Heart left ventricle (tissue), 16 donors: ENCODE measurements around the gene MYO19. TPM values are rescaled to one million over a fixed set of nuclear protein-coding genes. Genes with fewer than 3 reads are reported as not detected.

Experiments
- ATAC-seq, 4 donors: fragments of 200-7000 bp; cut with Tn5 transposase; one replicate each; pipeline ENCODE4 v1.9.1; 2020 to 2022; ENCODE audit warnings: moderate library complexity in 4 of 4, mild to moderate bottlenecking in 3 of 4, moderate number of reproducible peaks in 1 of 4
- DNase-seq, 5 donors: peaks; one replicate each; pipeline ENCODE4 v3.0.0-alpha.2; 2020
- H3K27ac ChIP-seq, 12 donors: fragments of 200-600 bp; sonication (generic) in 4 of 12; one replicate each; pipeline versions ENCODE4 v1.5.0 to v1.8.0; 2016 to 2022; ENCODE audit warnings: mild to moderate bottlenecking in 2 of 12
- H3K27me3 ChIP-seq, 9 donors: fragments of 200-600 bp; sonication (generic) in 2 of 9; one replicate each; pipeline versions ENCODE4 v1.5.1 to v1.8.0; 2016 to 2022; ENCODE audit warnings: mild to moderate bottlenecking in 3 of 9
- H3K36me3 ChIP-seq, 9 donors: fragments of 200-600 bp; sonication (generic) in 2 of 9; one replicate each; pipeline versions ENCODE4 v1.5.0 to v1.8.0; 2018 to 2022; ENCODE audit warnings: mild to moderate bottlenecking in 2 of 9
- H3K4me1 ChIP-seq, 12 donors: fragments of 200-600 bp; sonication (generic) in 4 of 12; one replicate each; pipeline versions ENCODE4 v1.5.0 to v1.8.0; 2016 to 2022; ENCODE audit warnings: mild to moderate bottlenecking in 3 of 12
- H3K4me3 ChIP-seq, 12 donors: fragments of 200-600 bp; sonication (generic) in 4 of 12; one replicate each; pipeline versions ENCODE4 v1.5.0 to v1.8.0; 2017 to 2022; ENCODE audit warnings: mild to moderate bottlenecking in 9 of 12, moderate library complexity in 4 of 12
- H3K9me3 ChIP-seq, 12 donors: fragments of 200-600 bp; sonication (generic) in 4 of 12; one replicate each; pipeline versions ENCODE4 v1.5.0 to v1.8.0; 2016 to 2022; ENCODE audit warnings: mild to moderate bottlenecking in 1 of 12
- CTCF ChIP-seq, 12 donors: fragments of 200-600 bp; sonication (generic) in 4 of 12; IDR thresholded peaks; one replicate each; pipeline versions ENCODE4 v1.5.0 to v1.8.0; 2018 to 2022; ENCODE audit warnings: antibody characterized with exemption in 12 of 12, mild to moderate bottlenecking in 5 of 12
- POLR2A ChIP-seq, 2 donors: fragments of 450-650 bp; IDR thresholded peaks; one replicate each; pipeline ENCODE4 v1.6.1; 2017; ENCODE audit warnings: antibody characterized with exemption in 2 of 2, mild to moderate bottlenecking in 2 of 2, moderate library complexity in 2 of 2
- WGBS, 4 donors: extraction: QIAGEN DNeasy Blood & Tissue Kit in 2 of 4; methylation state at CpG; one replicate each; pipeline versions ENCODE4 v1.1.5 to v1.1.7; 2013 to 2018; 5-methylcytosine and 5-hydroxymethylcytosine counted together
- intact Hi-C, 10 donors: fragments of 100-400 bp; cut with DNase I; formaldehyde crosslinking; loops; one replicate each; pipeline versions ENCODE4 v1.11.1 to v1.14.2; 2022
- polyA plus RNA-seq, 2 donors: library from polyadenylated mRNA; stranded (reverse); fragments of 200-250 nt; gene quantifications; one replicate each; pipeline ENCODE4 v1.2.3, GENCODE V29; 2013
- total RNA-seq, 9 donors: library from RNA; depleted of rRNA in 2 of 9; stranded (reverse); fragments of >200 nt in 2 of 9; fragmentation: NEBNext Ultra II Directional in 3 of 9; extraction: Animal tissue kit (Norgen Biotek cat#: 25700) in 3 of 9; gene quantifications; one replicate each; pipeline versions ENCODE4 v1.1.0 to v1.2.4, GENCODE V29; 2016 to 2023
- donor health status: ischemic (EF 13 %, LVEDD 7.1; RV severe dilation, severe dysfunction).
- donor health status: healthy with polysubstance abuse.
- donor health status: DM: no; HTN: yes; CAD: no.
- donor health status: DM: no; HTN: no; CAD: no.
- donor health status: ischemic (EF 25% LVEDD 6.9; RV normal size, moderate dysfunction).
- donor health status: ischemic (EF 25% LVEDD 5.7; RV mildly dilated, moderate dysfunction).
- donor health status: healthy.
- donor health status: DM: yes; HTN: yes; CAD: no.
- donor health status: ischemic (EF 35%, LVEDD 5.7; RV mildly dilated, moderate dysfunction).
- donor health status: nonischemic (EF 11% LVEDD 7.7; RV severe dilation, severe dysfunction).
- donor health status: DM: yes; HTN: yes; CAD: no.
- donor health status: PGD.
- donor health status: ischemic (EF 29% LVEDD 5.4; RV normal size, mild dysfunction).
- donor health status: nonischemic (EF 23%, LVEDD 6.1; RV moderate dilation, normal function).

The MYO19 gene
- total and polyA plus RNA-seq, 11 donors: 5.8 to 32.7 (median 12.3) TPM

GRCh38 chr17:36504156-36504545 is 30.5 kb downstream of the MYO19 start:
- ATAC-seq (peak in 2 of 4 donors; percentile 3 to 7), DNase-seq (no peak)
- Histone ChIP-seq H3K36me3 (peaks cover 0 to 95% (median 49%) of the 10 kb centered on the region in 9 donors), H3K27ac (no peak overlapping the region), H3K4me1 (peaks cover 0 to 16% (median 2%) of the 10 kb centered on the region in 12 donors), H3K9me3 (no peaks in the 10 kb centered on the region), H3K27me3 (no peaks in the 10 kb centered on the region), H3K4me3 (no peak overlapping the region)
- no peak for TF ChIP-seq CTCF (IDR thresholded peaks at IDR 0.05)
- no peak for TF ChIP-seq POLR2A (IDR thresholded peaks at IDR 0.05)
- 83 to 97% (median 92%) methylated on average over 4 to 5 of the region's 5 CpGs for WGBS, 4 donors
- intact Hi-C loops: no loop called here

GRCh38 chr17:36503456-36504155 is 31.1 kb downstream of the MYO19 start:
- H3K27ac ChIP-seq: no peak overlapping the region
- TF ChIP-seq CTCF (IDR thresholded peaks at IDR 0.05): no peak
- TF ChIP-seq POLR2A (IDR thresholded peaks at IDR 0.05): no peak
- peaks cover 0 to 20% (median 2%) of the 10 kb centered on the region in 12 donors for H3K4me1 ChIP-seq
- H3K4me3 ChIP-seq: no peak overlapping the region
- peak in 3 of 5 donors; percentile 33 to 52 (median 46) for DNase-seq
- intact Hi-C loops: no loop called here
- H3K36me3 ChIP-seq: peaks cover 0 to 94% (median 54%) of the 10 kb centered on the region in 9 donors
- no peaks in the 10 kb centered on the region for H3K27me3 ChIP-seq
- peak; percentile 62 to 87 (median 85) for ATAC-seq
- no peaks in the 10 kb centered on the region for H3K9me3 ChIP-seq
- 56 to 69% (median 61%) methylated on average over 6 to 7 of the region's 7 CpGs for WGBS, 4 donors

DNA sequence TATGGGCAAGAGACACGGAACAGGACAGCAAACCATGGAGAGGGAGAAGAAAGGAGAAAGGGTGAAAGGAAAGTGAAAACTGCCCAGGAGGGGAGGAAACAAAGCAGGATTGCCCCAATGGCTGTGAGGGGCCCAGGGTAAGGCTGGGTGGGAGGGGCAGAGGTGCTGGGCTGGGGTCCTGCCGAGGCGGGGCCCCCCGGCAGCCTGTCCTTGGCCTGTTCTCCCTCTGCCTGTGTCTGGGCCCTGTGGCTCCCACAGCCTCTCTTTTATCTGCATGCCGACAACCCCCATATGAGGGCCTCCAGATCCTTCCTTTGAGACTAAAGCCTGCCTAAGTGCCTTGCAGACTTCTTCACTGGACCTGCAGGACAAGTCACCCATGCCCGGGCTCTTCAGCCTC is 32.7 kb downstream of the MYO19 start:
- DNase-seq (no peak), ATAC-seq (no peak)
- Histone ChIP-seq H3K4me3 (no peak overlapping the region), H3K27ac (no peak overlapping the region), H3K36me3 (peaks cover 0 to 93% (median 60%) of the 10 kb centered on the region in 9 donors), H3K9me3 (no peaks in the 10 kb centered on the region), H3K4me1 (peaks cover 0 to 28% (median 5%) of the 10 kb centered on the region in 12 donors), H3K27me3 (no peaks in the 10 kb centered on the region)
- intact Hi-C loops: no loop called here
- no peak for TF ChIP-seq CTCF (IDR thresholded peaks at IDR 0.05)
- TF ChIP-seq POLR2A (IDR thresholded peaks at IDR 0.05): no peak
- WGBS, 4 donors: 88 to 94% (median 91%) methylated on average over 6 of the region's 6 CpGs

DNA sequence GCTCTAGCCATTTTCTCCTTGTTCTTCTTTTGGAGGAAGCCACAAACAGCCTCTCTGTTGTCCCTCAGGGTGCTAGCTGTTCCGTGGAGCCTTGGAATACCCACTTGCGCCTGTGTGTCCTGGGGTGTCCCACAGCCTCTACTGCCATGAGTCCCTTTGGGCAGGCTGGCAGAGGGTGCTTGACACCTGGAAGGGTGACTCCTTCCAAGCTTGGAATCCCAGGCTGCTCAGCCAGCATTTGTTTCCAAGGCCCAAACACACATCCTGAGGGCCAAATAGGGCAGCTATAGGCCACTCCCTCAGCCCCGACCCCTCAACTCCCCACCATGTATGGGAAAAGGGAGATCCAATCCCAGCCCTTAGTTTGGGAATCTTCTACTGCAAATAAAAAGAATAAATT is 33.3 kb downstream of the MYO19 start:
- H3K9me3 ChIP-seq: no peaks in the 10 kb centered on the region
- H3K4me1 ChIP-seq: peaks cover 0 to 28% (median 5%) of the 10 kb centered on the region in 12 donors
- WGBS, 4 donors: 87 to 100% (median 99%) methylated on average over 3 of the region's 3 CpGs
- H3K27me3 ChIP-seq: no peaks in the 10 kb centered on the region
- no peak overlapping the region for H3K27ac ChIP-seq
- ATAC-seq (no peak), DNase-seq (no peak)
- H3K4me3 ChIP-seq: no peak overlapping the region
- intact Hi-C loops: no loop called here
- peaks cover 0 to 93% (median 60%) of the 10 kb centered on the region in 9 donors for H3K36me3 ChIP-seq
- TF ChIP-seq CTCF (IDR thresholded peaks at IDR 0.05) (no peak), POLR2A (IDR thresholded peaks at IDR 0.05) (no peak)
